Measurements from ENCODE around the gene RNF130.

RNF130 gene

GRCh38 chr5:180071531-180072255 is at the start of gene RNF130:
Gene RNF130, minus strand, starts transcription at chr5:180071759. Its CDS starts 57 bp downstream, at chr5:180071702.
- H3K36me3 ChIP-seq (ENCODE audit: control insufficient read depth, insufficient read depth, low read length): no peaks in the 10 kb centered on the region
- peak within 1 kb of the TSS; percentile 81 for H3K4me3 ChIP-seq (ENCODE audit: low read length)
- no peak for DNase-seq (ENCODE audit: low read depth, low spot score)
- WGBS (ENCODE audit: insufficient coverage, insufficient read length): no CpG with 5 or more reads among the region's 113 CpGs
- 0 out of 2 replicates have a peak, but pooled peaks cover 1% of the 10 kb centered on the region for H3K27me3 ChIP-seq (ENCODE audit: control insufficient read depth, insufficient read depth, low read length)
- no peak within 1 kb of the TSS for H3K27ac ChIP-seq (ENCODE audit: low read length)
- H3K4me1 ChIP-seq (ENCODE audit: control insufficient read depth, insufficient read depth, low read length): peaks cover 5% of the 10 kb centered on the region; the same call in 1 of the 2 replicates
- no peaks in the 10 kb centered on the region for H3K9me3 ChIP-seq (ENCODE audit: control insufficient read depth, insufficient read depth, low read length)

GRCh38 chr5:180120237-180121101 is 48.9 kb upstream of the RNF130 start:
- Histone ChIP-seq H3K4me3 (ENCODE audit: low read length) (no peak overlapping the region), H3K36me3 (ENCODE audit: control insufficient read depth, insufficient read depth, low read length) (no peaks in the 10 kb centered on the region), H3K27me3 (ENCODE audit: control insufficient read depth, insufficient read depth, low read length) (no peaks in the 10 kb centered on the region), H3K9me3 (ENCODE audit: control insufficient read depth, insufficient read depth, low read length) (no peaks in the 10 kb centered on the region), H3K27ac (ENCODE audit: low read length) (no peak overlapping the region), H3K4me1 (ENCODE audit: control insufficient read depth, insufficient read depth, low read length) (no peaks in the 10 kb centered on the region)
- no peak for DNase-seq (ENCODE audit: low read depth, low spot score)
- no CpG with 5 or more reads among the region's 28 CpGs for WGBS (ENCODE audit: insufficient coverage, insufficient read length)

- Histone ChIP-seq H3K9me3 (ENCODE audit: control insufficient read depth, insufficient read depth, low read length) (no peaks in the 10 kb centered on the region), H3K27me3 (ENCODE audit: control insufficient read depth, insufficient read depth, low read length) (no peaks in the 10 kb centered on the region), H3K36me3 (ENCODE audit: control insufficient read depth, insufficient read depth, low read length) (no peaks in the 10 kb centered on the region), H3K27ac (ENCODE audit: low read length) (no peak overlapping the region), H3K4me1 (ENCODE audit: control insufficient read depth, insufficient read depth, low read length) (no peaks in the 10 kb centered on the region), H3K4me3 (ENCODE audit: low read length) (no peak overlapping the region)
- no peak for DNase-seq (ENCODE audit: low read depth, low spot score)
- WGBS (ENCODE audit: insufficient coverage, insufficient read length): no CpG with 5 or more reads among the region's 12 CpGs
These were observed 48.3 kb upstream of the RNF130 start for GRCh38 chr5:180119903-180120236.

GRCh38 chr5:180119031-180119902 is 47.7 kb upstream of the RNF130 start:
- no peak for DNase-seq (ENCODE audit: low read depth, low spot score)
- WGBS (ENCODE audit: insufficient coverage, insufficient read length): no CpG with 5 or more reads among the region's 23 CpGs
- Histone ChIP-seq H3K4me3 (ENCODE audit: low read length) (no peak overlapping the region), H3K9me3 (ENCODE audit: control insufficient read depth, insufficient read depth, low read length) (no peaks in the 10 kb centered on the region), H3K36me3 (ENCODE audit: control insufficient read depth, insufficient read depth, low read length) (no peaks in the 10 kb centered on the region), H3K4me1 (ENCODE audit: control insufficient read depth, insufficient read depth, low read length) (no peaks in the 10 kb centered on the region), H3K27ac (ENCODE audit: low read length) (no peak overlapping the region), H3K27me3 (ENCODE audit: control insufficient read depth, insufficient read depth, low read length) (no peaks in the 10 kb centered on the region)

GRCh38 chr5:180118391-180118791 is 46.8 kb upstream of the RNF130 start:
- Histone ChIP-seq H3K4me3 (ENCODE audit: low read length) (no peak overlapping the region), H3K36me3 (ENCODE audit: control insufficient read depth, insufficient read depth, low read length) (no peaks in the 10 kb centered on the region), H3K27me3 (ENCODE audit: control insufficient read depth, insufficient read depth, low read length) (no peaks in the 10 kb centered on the region), H3K9me3 (ENCODE audit: control insufficient read depth, insufficient read depth, low read length) (no peaks in the 10 kb centered on the region), H3K27ac (ENCODE audit: low read length) (no peak overlapping the region), H3K4me1 (ENCODE audit: control insufficient read depth, insufficient read depth, low read length) (no peaks in the 10 kb centered on the region)
- WGBS (ENCODE audit: insufficient coverage, insufficient read length): no CpG with 5 or more reads among the region's 14 CpGs
- no peak for DNase-seq (ENCODE audit: low read depth, low spot score)

- Histone ChIP-seq H3K4me1 (ENCODE audit: control insufficient read depth, insufficient read depth, low read length) (no peaks in the 10 kb centered on the region), H3K36me3 (ENCODE audit: control insufficient read depth, insufficient read depth, low read length) (no peaks in the 10 kb centered on the region), H3K9me3 (ENCODE audit: control insufficient read depth, insufficient read depth, low read length) (no peaks in the 10 kb centered on the region), H3K27me3 (ENCODE audit: control insufficient read depth, insufficient read depth, low read length) (no peaks in the 10 kb centered on the region), H3K4me3 (ENCODE audit: low read length) (no peak overlapping the region), H3K27ac (ENCODE audit: low read length) (no peak overlapping the region)
- WGBS (ENCODE audit: insufficient coverage, insufficient read length): no CpG with 5 or more reads among the region's 14 CpGs
- no peak for DNase-seq (ENCODE audit: low read depth, low spot score)
These were observed 45.6 kb upstream of the RNF130 start for GRCh38 chr5:180117000-180117725.

- Histone ChIP-seq H3K9me3 (ENCODE audit: control insufficient read depth, insufficient read depth, low read length) (no peaks in the 10 kb centered on the region), H3K27ac (ENCODE audit: low read length) (no peak overlapping the region), H3K36me3 (ENCODE audit: control insufficient read depth, insufficient read depth, low read length) (no peaks in the 10 kb centered on the region), H3K4me3 (ENCODE audit: low read length) (no peak overlapping the region), H3K4me1 (ENCODE audit: control insufficient read depth, insufficient read depth, low read length) (no peaks in the 10 kb centered on the region; the same call in 1 of the 2 replicates), H3K27me3 (ENCODE audit: control insufficient read depth, insufficient read depth, low read length) (no peaks in the 10 kb centered on the region)
- DNase-seq (ENCODE audit: low read depth, low spot score): no peak
- WGBS (ENCODE audit: insufficient coverage, insufficient read length): no CpG with 5 or more reads among the region's 31 CpGs
These were observed 44.8 kb upstream of the RNF130 start for GRCh38 chr5:180116077-180116999.

GRCh38 chr5:180115326-180116076 is 43.9 kb upstream of the RNF130 start:
- Histone ChIP-seq H3K4me1 (ENCODE audit: control insufficient read depth, insufficient read depth, low read length) (peaks cover 1% of the 10 kb centered on the region; the same call in 1 of the 2 replicates), H3K36me3 (ENCODE audit: control insufficient read depth, insufficient read depth, low read length) (no peaks in the 10 kb centered on the region), H3K9me3 (ENCODE audit: control insufficient read depth, insufficient read depth, low read length) (no peaks in the 10 kb centered on the region), H3K27me3 (ENCODE audit: control insufficient read depth, insufficient read depth, low read length) (no peaks in the 10 kb centered on the region), H3K27ac (ENCODE audit: low read length) (no peak overlapping the region), H3K4me3 (ENCODE audit: low read length) (no peak overlapping the region)
- DNase-seq (ENCODE audit: low read depth, low spot score): no peak
- WGBS (ENCODE audit: insufficient coverage, insufficient read length): no CpG with 5 or more reads among the region's 14 CpGs

Measured in iPS DF 6.9 (cell line).